ENCODE measurements around the gene MTM1. TPM values are rescaled to one million over a fixed set of nuclear protein-coding genes. Genes with fewer than 3 reads are reported as not detected.
A peak's percentile ranks its signal among the peaks of the same experiment; 100 is the strongest.

Gene MTM1
- total RNA-seq, 1 donor from 2014 or later = 8.8 TPM

- no peak for ATAC-seq
- intact Hi-C loops (cut with DNase I) = loop anchor here (2.0 to 10.0 kb wide), 2 partner anchors 38 to 182 kb away; partner anchors contain the start of gene MAMLD1
- DNase-seq (ENCODE audit: missing footprints) = no peak
Observed at GRCh38 chrX:150546711-150547153, 21.7 kb upstream of the MTM1 start.

- ATAC-seq (peak; percentile 94), DNase-seq (ENCODE audit: missing footprints) (peak; percentile 89)
- intact Hi-C loops (cut with DNase I) = loop anchor here (2.0 to 10.0 kb wide), 2 partner anchors 39 to 183 kb away; partner anchors contain the start of gene MAMLD1
Observed at GRCh38 chrX:150547375-150548115, 20.9 kb upstream of the MTM1 start.

- DNase-seq (ENCODE audit: missing footprints) = no peak
Observed at GRCh38 chrX:150548251-150548650, 20.2 kb upstream of the MTM1 start.

GRCh38 chrX:150548684-150549083, 19.7 kb upstream of the MTM1 start:
- DNase-seq (ENCODE audit: missing footprints) (no peak), ATAC-seq (no peak)
- intact Hi-C loops (cut with DNase I) = loop anchor here (10.0 kb wide), 1 partner anchor 184 kb away; the partner anchor contains the start of gene MAMLD1

More at GRCh38 chrX:150548251-150548650, 20.2 kb upstream of the MTM1 start:
- intact Hi-C loops (cut with DNase I) = loop anchor here (10.0 kb wide), 1 partner anchor 183 kb away; the partner anchor contains the start of gene MAMLD1
- ATAC-seq = no peak

GRCh38 chrX:150551963-150552362, 16.5 kb upstream of the MTM1 start:
- no peak for DNase-seq (ENCODE audit: missing footprints)
- ATAC-seq = no peak
- intact Hi-C loops (cut with DNase I) = no loop called here

GRCh38 chrX:150558424-150558823, 10.0 kb upstream of the MTM1 start:
- no peak for DNase-seq (ENCODE audit: missing footprints)

GRCh38 chrX:150564838-150565237, 3.6 kb upstream of the MTM1 start:
- intact Hi-C loops (cut with DNase I) = no loop called here
- DNase-seq (ENCODE audit: missing footprints) (no peak), ATAC-seq (no peak)

More at GRCh38 chrX:150558424-150558823, 10.0 kb upstream of the MTM1 start:
- intact Hi-C loops (cut with DNase I) = no loop called here
- ATAC-seq = no peak

- intact Hi-C loops (cut with DNase I) = no loop called here
- DNase-seq (ENCODE audit: missing footprints) (no peak), ATAC-seq (no peak)
Observed at GRCh38 chrX:150565551-150565950, 2.9 kb upstream of the MTM1 start.

- DNase-seq (ENCODE audit: missing footprints) = no peak
- intact Hi-C loops (cut with DNase I) = no loop called here
- ATAC-seq = no peak
Observed at GRCh38 chrX:150566734-150567182, 1.7 kb upstream of the MTM1 start.

- no peak for ATAC-seq
- intact Hi-C loops (cut with DNase I) = no loop called here
- no peak for DNase-seq (ENCODE audit: missing footprints)
Observed at GRCh38 chrX:150567645-150568319, 639 bp upstream of the MTM1 start.

- ATAC-seq (no peak), DNase-seq (ENCODE audit: missing footprints) (peak; percentile 69)
- intact Hi-C loops (cut with DNase I) = no loop called here
Observed at GRCh38 chrX:150569155-150569477, 695 bp downstream of the MTM1 start.

- DNase-seq (ENCODE audit: missing footprints) (no peak), ATAC-seq (no peak)
- intact Hi-C loops (cut with DNase I) = no loop called here
Observed at GRCh38 chrX:150570512-150570911, 2.1 kb downstream of the MTM1 start.

GRCh38 chrX:150572206-150572605, 3.8 kb downstream of the MTM1 start:
- intact Hi-C loops (cut with DNase I) = no loop called here
- ATAC-seq (no peak), DNase-seq (ENCODE audit: missing footprints) (no peak)

- DNase-seq (ENCODE audit: missing footprints) (no peak), ATAC-seq (no peak)
- intact Hi-C loops (cut with DNase I) = no loop called here
Observed at GRCh38 chrX:150573106-150573505, 4.7 kb downstream of the MTM1 start.

- intact Hi-C loops (cut with DNase I) = no loop called here
- DNase-seq (ENCODE audit: missing footprints) = no peak
- ATAC-seq = no peak
Observed at GRCh38 chrX:150573702-150574101, 5.3 kb downstream of the MTM1 start.

- ATAC-seq = no peak
- intact Hi-C loops (cut with DNase I) = no loop called here
- no peak for DNase-seq (ENCODE audit: missing footprints)
Observed at GRCh38 chrX:150574559-150575418, 6.4 kb downstream of the MTM1 start.

- DNase-seq (ENCODE audit: missing footprints) (no peak), ATAC-seq (no peak)
- intact Hi-C loops (cut with DNase I) = no loop called here
Observed at GRCh38 chrX:150575419-150575814, 7.0 kb downstream of the MTM1 start.

GRCh38 chrX:150577174-150577573, 8.8 kb downstream of the MTM1 start:
- DNase-seq (ENCODE audit: missing footprints) (no peak), ATAC-seq (no peak)
- intact Hi-C loops (cut with DNase I) = no loop called here

GRCh38 chrX:150581093-150581775, 12.8 kb downstream of the MTM1 start:
- DNase-seq (ENCODE audit: missing footprints) = no peak

More at GRCh38 chrX:150581093-150581775, 12.8 kb downstream of the MTM1 start:
- no peak for ATAC-seq
- intact Hi-C loops (cut with DNase I) = no loop called here
